HG03432 (cell line): Measurements from ENCODE around the gene CARD10.

Experiments
- ATAC-seq: cut with Tn5 transposase; IDR thresholded peaks from one replicate; pipeline ENCODE4 v1.9.1; 2021; ENCODE audit warnings: mild to moderate bottlenecking, moderate library complexity; ENCODE audit not compliant: unreplicated experiment

The CARD10 gene

GRCh38 chr22:37488337-37489135 lies 30.7 kb downstream of the CARD10 start:
- ATAC-seq, result no peak

GRCh38 chr22:37487571-37487970 lies 31.6 kb downstream of the CARD10 start:
- ATAC-seq, result no peak

- no peak for ATAC-seq
These were observed 32.1 kb downstream of the CARD10 start for GRCh38 chr22:37487129-37487528.

DNA sequence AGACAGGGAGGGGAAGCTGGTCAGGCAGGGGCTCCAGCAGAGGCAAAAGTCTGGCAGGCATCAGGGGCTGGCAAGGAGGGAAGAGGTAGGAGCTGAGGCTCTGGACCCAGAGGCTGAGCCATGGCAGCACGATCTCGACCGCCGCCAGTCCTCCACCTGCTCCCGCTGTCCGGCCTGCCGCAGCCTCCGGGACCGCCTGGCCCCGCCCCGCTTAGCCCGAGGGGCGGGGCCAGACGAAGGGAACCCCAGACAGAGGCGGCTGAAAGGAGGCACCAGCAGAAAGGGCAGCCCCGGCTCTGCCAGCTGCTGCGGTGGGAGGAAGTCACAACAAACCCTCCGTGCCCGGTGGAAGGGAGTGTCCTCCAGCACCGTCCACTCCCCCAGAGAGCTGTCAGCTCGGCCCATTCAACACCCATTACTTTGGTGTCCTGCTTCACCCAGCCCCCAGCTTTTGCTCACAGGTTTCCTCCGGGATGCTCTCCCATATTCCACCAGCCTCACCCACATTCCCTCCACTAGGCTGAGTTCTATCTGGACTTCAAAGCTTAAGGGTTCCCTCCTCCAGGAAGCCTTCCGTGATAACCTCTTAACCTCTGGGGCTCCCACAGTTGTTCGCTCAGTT lies 32.9 kb downstream of the CARD10 start, which contains the start of gene MFNG:
MFNG (minus strand) TSS at position 161 of the 622 bp plus-strand sequence. CDS start 207 bp downstream, outside the sequence.
- peak; percentile 58 for ATAC-seq

GRCh38 chr22:37485395-37486223 lies 33.6 kb downstream of the CARD10 start:
- ATAC-seq, result peak; percentile 17

- ATAC-seq, result peak; percentile 42
These were observed 34.5 kb downstream of the CARD10 start for GRCh38 chr22:37484480-37485394.

GRCh38 chr22:37483050-37483449 lies 36.2 kb downstream of the CARD10 start:
- ATAC-seq, result no peak

DNA sequence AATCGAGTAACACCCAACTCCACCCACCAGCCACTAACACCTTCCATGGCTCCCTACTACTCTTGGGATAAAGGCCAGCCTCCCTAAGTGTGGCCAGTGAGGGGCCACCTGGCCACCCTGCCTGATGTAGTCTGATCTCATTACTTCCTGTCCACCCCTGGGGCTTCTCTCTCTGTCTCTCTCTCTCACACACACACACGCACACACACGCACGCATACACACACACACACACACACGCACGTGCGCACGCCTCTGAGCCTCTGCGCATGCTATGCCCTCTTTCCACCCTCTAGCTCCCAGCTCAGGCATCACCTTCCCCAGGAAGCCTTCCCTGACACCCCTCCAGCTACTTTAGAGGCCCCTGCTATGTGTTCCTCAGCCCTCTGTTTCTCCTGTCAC lies 37.0 kb downstream of the CARD10 start:
- no peak for ATAC-seq

DNA sequence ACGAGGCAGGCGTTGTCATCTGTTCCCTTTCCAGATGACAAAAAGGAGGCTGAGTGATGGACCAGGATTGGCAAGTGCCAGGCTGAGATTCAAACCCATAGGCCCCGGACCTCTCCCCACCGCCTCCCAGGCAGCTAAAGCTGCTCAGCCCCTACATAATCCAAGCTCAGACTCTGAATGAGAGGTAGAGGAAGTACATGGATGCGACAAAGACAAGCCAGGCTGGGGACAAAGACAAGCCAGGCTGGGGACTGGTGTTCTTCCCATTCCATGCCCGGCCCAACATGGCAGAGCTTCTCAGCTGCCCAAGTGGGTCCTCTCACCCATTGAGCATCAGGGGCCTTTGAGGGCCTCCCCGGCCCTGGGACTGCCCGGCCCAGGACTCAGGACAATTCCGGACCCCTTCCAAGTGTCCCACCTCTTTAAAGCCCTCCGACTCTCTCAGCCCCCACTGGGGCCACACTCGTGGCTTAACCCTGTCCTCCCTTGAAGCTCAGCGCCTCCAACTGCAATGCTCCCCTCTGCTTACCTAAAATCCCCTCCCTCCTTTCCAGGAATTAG lies 37.8 kb downstream of the CARD10 start:
- no peak for ATAC-seq

DNA sequence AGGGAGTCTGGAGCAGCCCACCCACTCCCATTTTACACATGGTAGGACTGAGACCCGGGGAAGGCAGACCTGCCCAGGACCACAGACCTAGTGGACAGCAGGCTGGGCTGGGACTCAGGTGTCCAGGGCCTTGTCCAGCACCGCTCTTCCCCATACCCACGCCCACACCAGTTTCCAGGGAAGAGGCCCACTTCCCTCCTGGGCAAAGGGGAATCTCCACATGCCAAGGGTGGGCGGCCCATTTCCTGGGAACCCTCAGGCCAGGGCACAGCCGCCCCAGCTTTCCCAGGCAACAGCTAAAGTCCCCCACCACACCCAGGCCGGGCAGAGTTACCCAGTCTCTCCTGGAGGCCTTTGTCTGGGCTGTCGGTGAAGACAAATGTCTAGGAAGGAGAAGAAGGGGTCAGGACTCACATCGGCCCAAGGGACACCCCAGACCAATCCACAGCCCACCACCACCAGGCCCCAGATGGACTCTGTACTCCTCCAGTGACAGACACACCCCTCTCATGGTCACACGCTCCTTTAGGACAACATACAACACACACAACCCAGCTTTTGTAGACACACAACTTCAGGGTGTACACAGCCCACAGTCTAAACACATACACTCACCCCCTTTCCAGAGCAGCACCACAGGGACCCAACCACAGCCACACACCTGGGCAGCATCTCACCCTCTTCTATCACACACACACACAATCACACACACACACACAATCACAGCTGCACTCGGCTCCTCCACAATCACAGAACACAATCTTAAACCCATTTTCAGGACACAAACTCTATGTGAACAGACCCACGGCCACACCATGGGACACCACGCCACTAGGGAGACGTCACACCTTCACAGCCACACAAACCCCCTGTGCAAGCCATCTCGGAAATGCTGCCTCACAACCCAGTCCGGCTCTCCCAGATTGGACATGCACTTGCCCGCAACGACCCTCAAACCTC lies 38.5 kb downstream of the CARD10 start:
- no peak for ATAC-seq

DNA sequence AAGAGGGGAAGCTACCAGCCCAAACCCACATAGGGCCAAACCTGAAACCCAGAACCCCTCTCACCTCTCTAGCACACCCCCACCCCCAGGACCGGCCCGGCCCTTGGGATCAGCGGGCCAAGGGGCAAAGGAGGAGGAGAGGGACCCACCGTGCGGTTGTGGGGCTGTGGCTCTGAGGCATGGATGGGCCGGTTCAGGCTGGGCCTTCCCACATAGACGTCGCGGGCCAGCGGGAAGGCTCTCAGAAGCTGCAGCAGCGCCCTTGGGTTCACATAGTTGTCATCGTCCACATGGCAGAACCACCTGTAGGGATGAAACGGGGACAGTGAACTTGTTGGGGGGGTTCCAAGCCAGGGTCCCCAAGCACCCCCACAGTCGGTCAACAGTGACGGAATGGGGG lies 40.0 kb downstream of the CARD10 start:
- ATAC-seq, result no peak

DNA sequence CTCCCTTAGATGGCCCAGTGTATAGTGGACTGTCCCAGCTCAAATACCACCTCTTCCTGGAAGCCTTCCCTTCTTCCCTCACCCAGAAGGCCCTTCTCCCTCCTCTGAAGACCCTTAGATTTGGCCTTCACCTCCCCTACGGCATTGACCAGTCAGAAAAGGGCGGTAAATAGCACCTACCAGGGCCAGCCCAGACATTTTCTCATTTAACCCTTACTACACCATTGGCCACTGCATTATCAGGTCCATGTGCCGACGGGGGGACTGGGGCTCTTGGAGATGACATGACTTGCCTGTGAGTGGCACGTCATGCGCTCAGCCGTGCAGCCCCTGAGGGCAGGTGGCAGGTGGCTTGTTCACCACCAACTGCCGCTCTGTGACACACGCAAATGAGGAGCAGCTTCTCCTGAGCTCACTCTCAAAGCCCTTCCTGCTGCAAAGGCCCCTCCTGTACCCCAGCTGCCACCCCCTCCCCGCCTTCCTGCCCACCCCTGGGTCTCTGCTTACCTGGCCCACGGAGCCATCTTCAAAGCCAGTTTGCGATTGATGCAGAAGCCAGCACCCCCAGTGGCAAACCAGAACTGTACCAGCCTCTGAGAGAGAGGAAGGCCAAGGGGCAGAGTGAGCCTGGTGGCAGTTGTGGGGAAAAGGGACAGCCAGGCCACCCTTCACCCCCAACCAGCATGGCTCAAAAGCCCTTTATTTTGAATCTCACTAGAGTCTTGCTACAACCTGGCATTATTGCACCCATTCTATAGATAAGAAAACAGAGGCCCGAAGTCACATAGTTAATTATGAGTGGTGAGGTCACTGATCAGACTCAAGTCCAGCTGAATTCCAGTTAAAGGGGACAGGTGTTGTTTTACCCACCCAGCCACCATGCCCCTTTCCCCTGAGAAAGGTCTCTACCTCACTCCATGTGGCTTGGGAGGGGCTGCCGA lies 42.6 kb downstream of the CARD10 start:
- ATAC-seq, result no peak

DNA sequence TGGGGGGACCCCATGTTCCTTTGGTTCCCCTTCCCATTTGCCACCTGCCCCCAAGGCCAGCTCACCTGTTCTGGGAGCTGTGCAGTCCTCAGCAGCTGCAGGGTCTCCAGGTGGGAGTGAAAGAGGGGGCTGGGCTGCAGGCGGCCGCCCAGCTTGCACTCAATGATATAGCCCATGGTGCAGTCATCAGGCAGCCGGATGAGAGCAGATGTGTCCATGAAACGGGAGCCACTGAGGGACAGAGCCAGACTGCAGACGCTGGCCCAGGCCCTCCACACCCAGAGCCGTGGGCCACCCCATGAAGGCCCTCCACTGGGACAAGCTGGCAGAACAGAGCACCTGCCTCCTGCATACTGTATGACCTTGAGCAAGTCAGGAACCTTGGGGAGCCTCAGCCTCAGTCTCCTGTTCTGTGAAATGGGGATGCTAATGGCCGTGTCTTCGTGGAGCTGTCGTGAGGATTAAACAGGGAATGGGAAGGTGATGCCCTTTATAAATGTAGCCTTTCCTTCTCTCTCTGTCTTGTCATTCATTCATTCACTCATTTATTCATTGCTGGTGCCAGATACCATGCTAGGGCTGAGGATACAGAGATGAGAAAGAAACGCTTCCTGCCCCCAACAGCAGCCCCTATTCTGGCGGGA lies 44.6 kb downstream of the CARD10 start:
- ATAC-seq, result no peak

GRCh38 chr22:37473437-37473946 lies 45.7 kb downstream of the CARD10 start:
- ATAC-seq, result no peak

- no peak for ATAC-seq
These were observed 46.7 kb downstream of the CARD10 start for GRCh38 chr22:37472418-37473006.

GRCh38 chr22:37471727-37472417 lies 47.3 kb downstream of the CARD10 start:
- no peak for ATAC-seq
